ENCODE measurements around the gene TIGD3. TPM values are rescaled to one million over a fixed set of nuclear protein-coding genes. Genes with fewer than 3 reads are reported as not detected.

TIGD3 gene
- total RNA-seq, 1 experiment from 2014 or later, result 1.3 TPM

- Histone ChIP-seq H3K4me2 (ENCODE audit: low read length) (no peak overlapping the region), H3K9ac (ENCODE audit: low read length) (no peak overlapping the region), H2AFZ (ENCODE audit: low read length) (no peak overlapping the region), H3K4me3 (ENCODE audit: low read length) (no peak overlapping the region), H3K9me2 (replicated peaks; ENCODE audit: low read length) (no peaks in the 10 kb centered on the region), H4K20me1 (ENCODE audit: low read length) (peaks cover 6% of the 10 kb centered on the region; the same call in 1 of the 2 replicates), H3K9me3 (ENCODE audit: low read length) (no peaks in the 10 kb centered on the region), H3K4me1 (ENCODE audit: insufficient read depth, low read length) (peaks cover 11% of the 10 kb centered on the region), H3K27ac (ENCODE audit: low read length) (no peak overlapping the region), H3K27me3 (ENCODE audit: low read length) (no peaks in the 10 kb centered on the region), H3K79me2 (ENCODE audit: low read length) (peaks cover 38% of the 10 kb centered on the region), H3F3A (ENCODE audit: low read length, unreplicated experiment) (no peaks in the 10 kb centered on the region), H3K36me3 (ENCODE audit: low read depth, low read length) (peaks cover 7% of the 10 kb centered on the region; the same call in 1 of the 2 replicates)
- BruUV-seq (replicated peaks), result no TSS peak
- POLR2A ChIA-PET (ENCODE audit: unreplicated experiment), result interaction anchor here (0.6 kb wide), 1 partner anchor 115 kb away, joined by 3 read pairs; no protein-coding TSS in a partner anchor
- no peak for ATAC-seq
- TF ChIP-seq EZH2phosphoT487 (IDR thresholded peaks at IDR 0.05; ENCODE audit: borderline replicate concordance, low read length) (no peak), CTCF (conservative IDR thresholded peaks at IDR 0.05; ENCODE audit: low read depth, low read length) (no peak), EZH2 (IDR thresholded peaks at IDR 0.05; ENCODE audit: low read length, unreplicated experiment) (no peak)
- intact Hi-C loops (cut with micrococcal nuclease), result no loop called here
- CTCF ChIA-PET, result no interaction called here
- no peak for DNase-seq
These were observed 37.8 kb downstream of the TIGD3 start for GRCh38 chr11:65392186-65392829.

GRCh38 chr11:65392899-65393298 lies 38.3 kb downstream of the TIGD3 start:
- no peaks in the 10 kb centered on the region for H3K9me3 ChIP-seq (ENCODE audit: low read length)
- ATAC-seq, result no peak
- no peak overlapping the region for H3K27ac ChIP-seq (ENCODE audit: low read length)
- H3F3A ChIP-seq (ENCODE audit: low read length, unreplicated experiment), result no peaks in the 10 kb centered on the region
- H3K4me2 ChIP-seq (ENCODE audit: low read length), result no peak overlapping the region
- no peak overlapping the region for H2AFZ ChIP-seq (ENCODE audit: low read length)
- peaks cover 32% of the 10 kb centered on the region for H3K79me2 ChIP-seq (ENCODE audit: low read length)
- DNase-seq, result no peak
- no peak overlapping the region for H3K9ac ChIP-seq (ENCODE audit: low read length)
- ChIA-PET POLR2A (ENCODE audit: unreplicated experiment) (interaction anchor here (0.6 kb wide), 1 partner anchor 114 kb away, joined by 3 read pairs; no protein-coding TSS in a partner anchor), CTCF (no interaction called here)
- intact Hi-C loops (cut with micrococcal nuclease), result no loop called here
- peaks cover 6% of the 10 kb centered on the region; the same call in 1 of the 2 replicates for H4K20me1 ChIP-seq (ENCODE audit: low read length)
- H3K36me3 ChIP-seq (ENCODE audit: low read depth, low read length), result peaks cover 7% of the 10 kb centered on the region; the same call in 1 of the 2 replicates
- BruUV-seq (replicated peaks), result no TSS peak
- no peaks in the 10 kb centered on the region for H3K27me3 ChIP-seq (ENCODE audit: low read length)
- no peak for TF ChIP-seq EZH2phosphoT487 (IDR thresholded peaks at IDR 0.05; ENCODE audit: borderline replicate concordance, low read length)
- no peak for TF ChIP-seq CTCF (conservative IDR thresholded peaks at IDR 0.05; ENCODE audit: low read depth, low read length)
- no peak for TF ChIP-seq EZH2 (IDR thresholded peaks at IDR 0.05; ENCODE audit: low read length, unreplicated experiment)
- no peak overlapping the region for H3K4me3 ChIP-seq (ENCODE audit: low read length)
- no peaks in the 10 kb centered on the region for H3K9me2 ChIP-seq (replicated peaks; ENCODE audit: low read length)
- peaks cover 6% of the 10 kb centered on the region for H3K4me1 ChIP-seq (ENCODE audit: insufficient read depth, low read length)

GRCh38 chr11:65393513-65394079 lies 39.0 kb downstream of the TIGD3 start:
- ChIA-PET POLR2A (ENCODE audit: unreplicated experiment) (no interaction called here), CTCF (interaction anchor here (0.7 kb wide), 1 partner anchor 628 kb away, joined by 4 read pairs; no protein-coding TSS in a partner anchor)
- Histone ChIP-seq H3K4me1 (ENCODE audit: insufficient read depth, low read length) (no peaks in the 10 kb centered on the region), H3K4me3 (ENCODE audit: low read length) (no peak overlapping the region), H3K9me2 (replicated peaks; ENCODE audit: low read length) (no peaks in the 10 kb centered on the region), H3K9me3 (ENCODE audit: low read length) (no peaks in the 10 kb centered on the region), H3K79me2 (ENCODE audit: low read length) (peaks cover 25% of the 10 kb centered on the region), H4K20me1 (ENCODE audit: low read length) (peaks cover 6% of the 10 kb centered on the region; the same call in 1 of the 2 replicates), H3K9ac (ENCODE audit: low read length) (no peak overlapping the region), H3K27ac (ENCODE audit: low read length) (no peak overlapping the region), H3F3A (ENCODE audit: low read length, unreplicated experiment) (no peaks in the 10 kb centered on the region), H3K4me2 (ENCODE audit: low read length) (no peak overlapping the region), H3K36me3 (ENCODE audit: low read depth, low read length) (peaks cover 12% of the 10 kb centered on the region; the same call in 1 of the 2 replicates), H3K27me3 (ENCODE audit: low read length) (no peaks in the 10 kb centered on the region), H2AFZ (ENCODE audit: low read length) (no peak overlapping the region)
- intact Hi-C loops (cut with micrococcal nuclease), result no loop called here
- ATAC-seq (no peak), DNase-seq (no peak)
- no peak for TF ChIP-seq CTCF (conservative IDR thresholded peaks at IDR 0.05; ENCODE audit: low read depth, low read length)
- TF ChIP-seq EZH2phosphoT487 (IDR thresholded peaks at IDR 0.05; ENCODE audit: borderline replicate concordance, low read length), result no peak
- TF ChIP-seq EZH2 (IDR thresholded peaks at IDR 0.05; ENCODE audit: low read length, unreplicated experiment), result no peak
- no TSS peak for BruUV-seq (replicated peaks)
